ENCODE measurements around the gene VAMP1. TPM values are rescaled to one million over a fixed set of nuclear protein-coding genes. Genes with fewer than 3 reads are reported as not detected.

VAMP1 gene
- total RNA-seq, 1 experiment from 2014 or later, result 7.4 TPM

- H3K9me3 Mint-ChIP-seq (ENCODE audit: low read depth, unreplicated experiment), result no peaks in the 10 kb centered on the region
- DNase-seq, result no peak
- no peak for TF ChIP-seq CTCF (IDR thresholded peaks at IDR 0.05; ENCODE audit: unreplicated experiment)
- no peak overlapping the region for H3K4me3 Mint-ChIP-seq (ENCODE audit: low read depth, unreplicated experiment)
- no TSS peak for BruUV-seq (replicated peaks)
- H3K36me3 Mint-ChIP-seq (ENCODE audit: insufficient read depth, unreplicated experiment), result peaks cover 5% of the 10 kb centered on the region
- H3K27me3 Mint-ChIP-seq (ENCODE audit: unreplicated experiment), result no peaks in the 10 kb centered on the region
- peaks cover 24% of the 10 kb centered on the region for H3K4me1 Mint-ChIP-seq (ENCODE audit: low read depth, unreplicated experiment)
- CTCF ChIA-PET, result no interaction called here
- intact Hi-C loops (cut with micrococcal nuclease; ENCODE audit: unreplicated experiment), result no loop called here
- H3K27ac Mint-ChIP-seq (ENCODE audit: unreplicated experiment), result no peak overlapping the region
These were observed 43.4 kb downstream of the VAMP1 start for GRCh38 chr12:6426882-6427671.

DNA sequence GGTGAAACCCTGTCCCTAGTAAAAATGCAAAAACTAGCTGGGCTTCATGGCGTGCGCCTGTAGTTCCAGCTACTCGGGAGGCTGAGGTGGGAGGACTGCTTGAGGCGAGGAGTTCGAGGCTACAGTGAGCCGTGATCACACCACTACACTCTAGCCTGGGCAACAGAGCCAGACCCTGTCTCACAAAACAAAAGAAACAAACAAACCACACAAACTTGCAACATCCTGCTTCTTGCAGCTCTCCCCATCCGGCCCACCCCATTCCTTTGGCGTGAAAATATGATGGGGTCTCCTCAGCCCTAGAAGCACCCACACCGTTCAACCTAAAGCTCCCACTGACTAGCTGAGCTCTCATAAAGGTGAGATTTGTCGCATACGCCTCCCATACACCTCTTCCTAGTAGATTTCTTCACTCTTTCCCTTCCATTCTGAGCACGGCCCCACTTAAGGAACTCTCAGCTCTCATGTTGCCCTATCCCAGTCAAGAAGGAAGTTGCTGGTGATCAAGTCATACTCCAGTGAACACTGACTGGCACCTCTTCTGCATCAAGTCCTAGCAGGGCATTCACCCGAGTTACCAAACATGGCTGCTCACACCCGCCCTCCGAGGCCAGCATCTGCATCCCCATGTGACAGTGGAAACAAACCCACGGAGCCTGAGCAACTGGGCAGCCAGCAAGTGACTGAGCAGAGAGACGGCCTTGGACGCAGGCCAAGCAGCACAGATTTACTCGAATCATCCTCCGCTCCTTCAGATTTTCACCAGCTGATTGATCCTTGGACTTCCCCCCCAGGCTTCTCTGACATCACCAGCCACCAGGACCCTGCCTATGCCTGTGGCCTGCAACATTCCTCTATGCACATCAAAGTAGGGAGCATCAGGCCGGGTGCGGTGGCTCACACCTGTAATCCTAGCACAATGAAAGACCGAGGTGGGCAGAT is 44.6 kb downstream of the VAMP1 start:
- H3K4me1 Mint-ChIP-seq (ENCODE audit: low read depth, unreplicated experiment), result peaks cover 16% of the 10 kb centered on the region
- H3K4me3 Mint-ChIP-seq (ENCODE audit: low read depth, unreplicated experiment), result no peak overlapping the region
- intact Hi-C loops (cut with micrococcal nuclease; ENCODE audit: unreplicated experiment), result no loop called here
- H3K27ac Mint-ChIP-seq (ENCODE audit: unreplicated experiment), result no peak overlapping the region
- no peak for DNase-seq
- no TSS peak for BruUV-seq (replicated peaks)
- no peaks in the 10 kb centered on the region for H3K9me3 Mint-ChIP-seq (ENCODE audit: low read depth, unreplicated experiment)
- H3K27me3 Mint-ChIP-seq (ENCODE audit: unreplicated experiment), result no peaks in the 10 kb centered on the region
- TF ChIP-seq CTCF (IDR thresholded peaks at IDR 0.05; ENCODE audit: unreplicated experiment), result no peak
- CTCF ChIA-PET, result no interaction called here
- H3K36me3 Mint-ChIP-seq (ENCODE audit: insufficient read depth, unreplicated experiment), result peaks cover 5% of the 10 kb centered on the region

- intact Hi-C loops (cut with micrococcal nuclease; ENCODE audit: unreplicated experiment), result loop anchor here (5.0 kb wide), 1 partner anchor 112 kb away; no protein-coding TSS in a partner anchor
- DNase-seq, result no peak
- H3K27ac Mint-ChIP-seq (ENCODE audit: unreplicated experiment), result no peak overlapping the region
- no peaks in the 10 kb centered on the region for H3K27me3 Mint-ChIP-seq (ENCODE audit: unreplicated experiment)
- H3K9me3 Mint-ChIP-seq (ENCODE audit: low read depth, unreplicated experiment), result no peaks in the 10 kb centered on the region
- peaks cover 6% of the 10 kb centered on the region for H3K4me1 Mint-ChIP-seq (ENCODE audit: low read depth, unreplicated experiment)
- no peak overlapping the region for H3K4me3 Mint-ChIP-seq (ENCODE audit: low read depth, unreplicated experiment)
- no peaks in the 10 kb centered on the region for H3K36me3 Mint-ChIP-seq (ENCODE audit: insufficient read depth, unreplicated experiment)
- TF ChIP-seq CTCF (IDR thresholded peaks at IDR 0.05; ENCODE audit: unreplicated experiment), result no peak
- CTCF ChIA-PET, result no interaction called here
- BruUV-seq (replicated peaks), result no TSS peak
These were observed 45.6 kb downstream of the VAMP1 start for GRCh38 chr12:6424866-6425265.

DNA sequence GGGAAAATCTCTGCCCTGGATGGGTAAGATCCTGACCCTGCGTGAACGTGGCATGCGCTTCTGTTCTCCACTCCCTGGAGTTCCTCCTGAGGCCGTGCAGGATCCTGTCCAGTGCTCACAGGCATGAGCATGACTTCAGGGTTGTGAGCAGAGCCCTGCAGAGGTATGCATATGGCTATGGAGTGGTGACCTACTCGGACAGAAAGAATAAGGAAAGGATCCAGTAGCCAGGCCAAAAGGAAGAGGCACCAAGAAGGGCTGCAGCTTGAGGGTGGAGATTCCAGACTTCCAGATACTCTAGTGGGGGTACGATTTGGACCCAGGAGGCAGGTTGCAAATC is 46.5 kb downstream of the VAMP1 start:
- Mint-ChIP-seq H3K27ac (ENCODE audit: unreplicated experiment) (no peak overlapping the region), H3K9me3 (ENCODE audit: low read depth, unreplicated experiment) (no peaks in the 10 kb centered on the region), H3K4me1 (ENCODE audit: low read depth, unreplicated experiment) (peaks cover 5% of the 10 kb centered on the region), H3K4me3 (ENCODE audit: low read depth, unreplicated experiment) (no peak overlapping the region), H3K27me3 (ENCODE audit: unreplicated experiment) (no peaks in the 10 kb centered on the region), H3K36me3 (ENCODE audit: insufficient read depth, unreplicated experiment) (no peaks in the 10 kb centered on the region)
- CTCF ChIA-PET, result interaction anchor here (1.1 to 1.3 kb wide), 3 partner anchors 41 to 114 kb away, joined by 3 to 14 read pairs (median 11); partner anchors contain the start of gene MRPL51
- intact Hi-C loops (cut with micrococcal nuclease; ENCODE audit: unreplicated experiment), result loop anchor here (5.0 kb wide), 1 partner anchor 113 kb away; no protein-coding TSS in a partner anchor
- TF ChIP-seq CTCF (IDR thresholded peaks at IDR 0.05; ENCODE audit: unreplicated experiment), result no peak
- DNase-seq, result no peak
- BruUV-seq (replicated peaks), result no TSS peak
